Measurements from ENCODE around the gene ZNF597. TPM values are rescaled to one million over a fixed set of nuclear protein-coding genes. Genes with fewer than 3 reads are reported as not detected.

The ZNF597 gene
- polyA plus RNA-seq, 3 donors, result 3.4 to 4.1 (median 3.9) TPM

Other genes with a start within 250 kb of the ZNF597 start
- gene ZNF200, start 208.3 kb downstream of the ZNF597 start, polyA plus RNA-seq (ENCODE audit: insufficient read length in 3 of 3), result 10 to 100 TPM; 11.5 to 15.0 (median 13.4) TPM
- under 1 TPM; 0.20 to 0.38 (median 0.33) TPM for gene MEFV, start 186.9 kb downstream of the ZNF597 start, polyA plus RNA-seq (ENCODE audit: insufficient read length in 3 of 3)
- 10 to 100 TPM; 49.3 to 51.4 (median 49.4) TPM for gene ZNF263, start 160.0 kb downstream of the ZNF597 start, polyA plus RNA-seq (ENCODE audit: insufficient read length in 3 of 3)
- 10 to 100 TPM; 10.5 to 15.9 (median 12.2) TPM for gene TIGD7, start 138.1 kb downstream of the ZNF597 start, polyA plus RNA-seq (ENCODE audit: insufficient read length in 3 of 3)
- 10 to 100 TPM; 44.1 to 65.2 (median 61.7) TPM for gene ZNF75A, start 138.0 kb downstream of the ZNF597 start, polyA plus RNA-seq (ENCODE audit: insufficient read length in 3 of 3)
- gene OR2C1, start 87.6 kb downstream of the ZNF597 start, polyA plus RNA-seq (ENCODE audit: insufficient read length in 3 of 3), result 1 to 10 TPM in 1 of 3 donors, under 1 TPM in 2; 0.53 to 1.1 (median 0.73) TPM
- gene ZSCAN32, start 42.5 kb downstream of the ZNF597 start, polyA plus RNA-seq (ENCODE audit: insufficient read length in 3 of 3), result 10 to 100 TPM; 15.0 to 20.5 (median 17.8) TPM
- 10 to 100 TPM; 14.6 to 17.6 (median 15.7) TPM for gene ZNF174, start 42.3 kb downstream of the ZNF597 start, polyA plus RNA-seq (ENCODE audit: insufficient read length in 3 of 3)
- gene NAA60, start 176 bp upstream of the ZNF597 start, polyA plus RNA-seq (ENCODE audit: insufficient read length in 3 of 3), result 10 to 100 TPM; 65.2 to 76.2 (median 68.1) TPM
- gene C16orf90, start 52.0 kb upstream of the ZNF597 start, polyA plus RNA-seq (ENCODE audit: insufficient read length in 3 of 3), result not detected
- 10 to 100 TPM; 51.2 to 61.1 (median 55.6) TPM for gene CLUAP1, start 57.5 kb upstream of the ZNF597 start, polyA plus RNA-seq (ENCODE audit: insufficient read length in 3 of 3)
- gene NLRC3, start 133.9 kb upstream of the ZNF597 start, polyA plus RNA-seq (ENCODE audit: insufficient read length in 3 of 3), result 1 to 10 TPM; 1.2 to 2.5 (median 2.4) TPM
- gene SLX4, start 168.1 kb upstream of the ZNF597 start, polyA plus RNA-seq (ENCODE audit: insufficient read length in 3 of 3), result 1 to 10 TPM; 4.9 to 8.7 (median 7.6) TPM
- 10 to 100 TPM; 30.0 to 42.2 (median 40.1) TPM for gene DNASE1, start 211.2 kb upstream of the ZNF597 start, polyA plus RNA-seq (ENCODE audit: insufficient read length in 3 of 3)

Measured in renal pelvis (tissue), 3 donors.